HFF-Myc (cell line): ENCODE measurements around the gene CCDC97.

Experiments
- DNase-seq: peaks from one replicate; pipeline ENCODE4 v3.0.0-alpha.2; 2011; ENCODE audit warnings: low read depth; ENCODE audit errors: extremely low read depth
- H3K4me3 ChIP-seq: replicated peaks from 2 replicates; pipeline ENCODE4 v1.5.1; 2011; ENCODE audit warnings: low read depth, mild to moderate bottlenecking, control low read depth, low read length
- CTCF ChIP-seq: IDR thresholded peaks from 2 replicates; pipeline ENCODE4 v1.5.1; 2012; ENCODE audit warnings: mild to moderate bottlenecking, low read depth, low read length, control low read depth; ENCODE audit errors: missing control alignments

CCDC97 gene

GRCh38 chr19:41373993-41374392, 64.0 kb downstream of the CCDC97 start:
- DNase-seq, result peak; percentile 89
- H3K4me3 ChIP-seq, result no peak overlapping the region
- TF ChIP-seq CTCF, result no peak
